ENCODE data around the gene TYW3.

Gene TYW3

GRCh38 chr1:74766579-74766978 lies 33.6 kb downstream of the TYW3 start:
- TF ChIP-seq CTCF (IDR thresholded peaks at IDR 0.05; ENCODE audit: borderline replicate concordance, control extremely low read depth, extremely low read depth, insufficient read depth, missing control alignments), result no peak
- in situ Hi-C loops (cut with MboI; ENCODE audit: low sequenced_read_pairs, unreplicated experiment), result loop anchor here (10.0 kb wide), 1 partner anchor 428 kb away; no protein-coding TSS in a partner anchor
- DNase-seq (ENCODE audit: low spot score), result no peak

- no peak for DNase-seq (ENCODE audit: low spot score)
- in situ Hi-C loops (cut with MboI; ENCODE audit: low sequenced_read_pairs, unreplicated experiment), result loop anchor here (10.0 kb wide), 1 partner anchor 427 kb away; no protein-coding TSS in a partner anchor
Measured at GRCh38 chr1:74767490-74767889, 34.5 kb downstream of the TYW3 start.

GRCh38 chr1:74771913-74772515 lies 39.1 kb downstream of the TYW3 start:
- peak; percentile 62 for TF ChIP-seq CTCF (IDR thresholded peaks at IDR 0.05; ENCODE audit: borderline replicate concordance, control extremely low read depth, extremely low read depth, insufficient read depth, missing control alignments)
- peak; percentile 6 for DNase-seq (ENCODE audit: low spot score)
- in situ Hi-C loops (cut with MboI; ENCODE audit: low sequenced_read_pairs, unreplicated experiment), result loop anchor here (10.0 kb wide), 1 partner anchor 443 kb away; no protein-coding TSS in a partner anchor

More at GRCh38 chr1:74767490-74767889, 34.5 kb downstream of the TYW3 start:
- no peak for TF ChIP-seq CTCF (IDR thresholded peaks at IDR 0.05; ENCODE audit: borderline replicate concordance, control extremely low read depth, extremely low read depth, insufficient read depth, missing control alignments)

- DNase-seq (ENCODE audit: low spot score), result no peak
- TF ChIP-seq CTCF (IDR thresholded peaks at IDR 0.05; ENCODE audit: borderline replicate concordance, control extremely low read depth, extremely low read depth, insufficient read depth, missing control alignments), result no peak
- in situ Hi-C loops (cut with MboI; ENCODE audit: low sequenced_read_pairs, unreplicated experiment), result loop anchor here (10.0 kb wide), 1 partner anchor 442 kb away; no protein-coding TSS in a partner anchor
Measured at GRCh38 chr1:74772945-74773344, 40.0 kb downstream of the TYW3 start.

GRCh38 chr1:74773582-74773981 lies 40.6 kb downstream of the TYW3 start:
- no peak for TF ChIP-seq CTCF (IDR thresholded peaks at IDR 0.05; ENCODE audit: borderline replicate concordance, control extremely low read depth, extremely low read depth, insufficient read depth, missing control alignments)
- in situ Hi-C loops (cut with MboI; ENCODE audit: low sequenced_read_pairs, unreplicated experiment), result loop anchor here (10.0 kb wide), 1 partner anchor 441 kb away; no protein-coding TSS in a partner anchor
- no peak for DNase-seq (ENCODE audit: low spot score)

GRCh38 chr1:74775735-74776134 lies 42.8 kb downstream of the TYW3 start:
- in situ Hi-C loops (cut with MboI; ENCODE audit: low sequenced_read_pairs, unreplicated experiment), result loop anchor here (10.0 kb wide), 1 partner anchor 439 kb away; no protein-coding TSS in a partner anchor
- no peak for TF ChIP-seq CTCF (IDR thresholded peaks at IDR 0.05; ENCODE audit: borderline replicate concordance, control extremely low read depth, extremely low read depth, insufficient read depth, missing control alignments)
- DNase-seq (ENCODE audit: low spot score), result no peak

All from GM13976 (cell line).